ENCODE measurements around the gene PPEF2. TPM values are rescaled to one million over a fixed set of nuclear protein-coding genes. Genes with fewer than 3 reads are reported as not detected.

PPEF2 gene
- total RNA-seq, 2 experiments from 2014 or later = 0.49 to 0.56 TPM

DNA sequence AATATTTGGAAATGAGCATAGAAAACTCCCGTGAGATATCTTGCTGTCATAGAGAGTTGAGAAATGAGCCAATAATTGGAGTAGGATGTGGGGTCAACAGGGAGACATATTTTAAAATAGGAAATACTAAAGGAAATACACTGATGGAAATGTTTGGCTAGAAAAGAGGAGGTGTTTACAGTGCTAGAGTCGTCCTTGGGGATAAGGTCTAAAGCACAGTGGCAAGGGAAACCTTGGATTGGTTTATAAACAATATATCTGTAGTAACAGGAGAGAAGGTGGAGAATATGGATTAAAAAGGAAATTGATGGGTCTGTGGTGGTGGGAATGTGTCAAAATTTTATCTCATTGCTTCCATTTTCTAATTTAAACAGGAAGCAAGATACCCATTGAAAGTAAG lies 82.1 kb downstream of the PPEF2 start:
- H3K4me1 Mint-ChIP-seq (ENCODE audit: low read depth) = no peaks in the 10 kb centered on the region
- no peaks in the 10 kb centered on the region for H3K9me3 Mint-ChIP-seq
- Histone ChIP-seq H3K27me3 (ENCODE audit: control insufficient read depth in 1 of 2, insufficient read depth in 2 of 2, low read length in 2 of 2) (no peaks in the 10 kb centered on the region), H3K4me3 (ENCODE audit: low read length) (no peak overlapping the region), H3K27ac (ENCODE audit: low read depth in 1 of 2, low read length in 2 of 2) (no peak overlapping the region), H3K4me1 (ENCODE audit: insufficient read depth, low read length) (no peaks in the 10 kb centered on the region), H3K9me3 (ENCODE audit: control insufficient read depth in 1 of 2, insufficient read depth in 1 of 2, low read length in 2 of 2) (no peaks in the 10 kb centered on the region), H3K36me3 (ENCODE audit: insufficient read depth, low read length) (peaks cover 2% of the 10 kb centered on the region)
- no peaks in the 10 kb centered on the region for H3K27me3 Mint-ChIP-seq
- intact Hi-C loops (cut with DNase I, micrococcal nuclease) = no loop called here
- no peak for ATAC-seq (ENCODE audit: poor library complexity)
- TF ChIP-seq CTCF (IDR thresholded peaks at IDR 0.05) = no peak
- no peak overlapping the region for H3K27ac Mint-ChIP-seq
- POLR2A ChIA-PET = no interaction called here
- CTCF ChIA-PET = no interaction called here
- no peak for DNase-seq
- H3K4me3 Mint-ChIP-seq = no peak overlapping the region
- peaks cover 13% of the 10 kb centered on the region for H3K36me3 Mint-ChIP-seq (ENCODE audit: low read depth)

DNA sequence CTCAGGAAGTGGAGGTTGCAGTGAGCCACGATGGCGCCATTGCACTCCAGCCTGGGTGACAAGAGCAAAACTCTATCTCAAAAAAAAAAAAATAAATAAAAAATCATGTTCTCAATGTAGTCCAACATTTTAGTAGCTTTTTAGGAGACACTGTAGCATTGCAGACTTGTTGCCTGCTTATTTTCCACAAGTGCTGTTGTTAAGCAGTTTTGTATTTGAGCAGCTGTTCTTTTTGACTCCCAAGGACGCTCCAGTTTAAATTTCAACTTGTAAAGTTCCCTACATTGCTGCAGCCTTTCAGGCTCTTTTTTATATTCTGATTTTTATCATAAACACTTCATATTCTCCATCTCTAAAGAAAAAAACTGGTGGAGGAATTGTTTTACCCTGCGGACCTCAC lies 83.1 kb downstream of the PPEF2 start:
- H3K9me3 Mint-ChIP-seq = no peaks in the 10 kb centered on the region
- H3K4me3 Mint-ChIP-seq = no peak overlapping the region
- intact Hi-C loops (cut with DNase I, micrococcal nuclease) = no loop called here
- ChIA-PET CTCF (no interaction called here), POLR2A (no interaction called here)
- Histone ChIP-seq H3K36me3 (ENCODE audit: insufficient read depth, low read length) (peaks cover 12% of the 10 kb centered on the region), H3K27me3 (ENCODE audit: control insufficient read depth in 1 of 2, insufficient read depth in 2 of 2, low read length in 2 of 2) (no peaks in the 10 kb centered on the region), H3K4me1 (ENCODE audit: insufficient read depth, low read length) (no peaks in the 10 kb centered on the region), H3K27ac (ENCODE audit: low read depth in 1 of 2, low read length in 2 of 2) (no peak overlapping the region), H3K9me3 (ENCODE audit: control insufficient read depth in 1 of 2, insufficient read depth in 1 of 2, low read length in 2 of 2) (no peaks in the 10 kb centered on the region), H3K4me3 (ENCODE audit: low read length) (no peak overlapping the region)
- no peak for TF ChIP-seq CTCF (IDR thresholded peaks at IDR 0.05)
- H3K4me1 Mint-ChIP-seq (ENCODE audit: low read depth) = no peaks in the 10 kb centered on the region
- no peak overlapping the region for H3K27ac Mint-ChIP-seq
- no peaks in the 10 kb centered on the region for H3K27me3 Mint-ChIP-seq
- DNase-seq (no peak), ATAC-seq (ENCODE audit: poor library complexity) (no peak)
- H3K36me3 Mint-ChIP-seq (ENCODE audit: low read depth) = peaks cover 24% of the 10 kb centered on the region

GRCh38 chr4:75817901-75818300 lies 84.4 kb downstream of the PPEF2 start:
- Histone ChIP-seq H3K4me3 (ENCODE audit: low read length) (no peak overlapping the region), H3K36me3 (ENCODE audit: insufficient read depth, low read length) (peaks cover 23% of the 10 kb centered on the region), H3K4me1 (ENCODE audit: insufficient read depth, low read length) (no peaks in the 10 kb centered on the region), H3K9me3 (ENCODE audit: control insufficient read depth in 1 of 2, insufficient read depth in 1 of 2, low read length in 2 of 2) (no peaks in the 10 kb centered on the region), H3K27ac (ENCODE audit: low read depth in 1 of 2, low read length in 2 of 2) (no peak overlapping the region), H3K27me3 (ENCODE audit: control insufficient read depth in 1 of 2, insufficient read depth in 2 of 2, low read length in 2 of 2) (no peaks in the 10 kb centered on the region)
- TF ChIP-seq CTCF (IDR thresholded peaks at IDR 0.05) = no peak
- Mint-ChIP-seq H3K4me3 (no peak overlapping the region), H3K4me1 (ENCODE audit: low read depth) (no peaks in the 10 kb centered on the region), H3K9me3 (no peaks in the 10 kb centered on the region), H3K27me3 (no peaks in the 10 kb centered on the region), H3K36me3 (ENCODE audit: low read depth) (peaks cover 34% of the 10 kb centered on the region), H3K27ac (no peak overlapping the region)
- ChIA-PET CTCF (no interaction called here), POLR2A (no interaction called here)
- intact Hi-C loops (cut with DNase I, micrococcal nuclease) = no loop called here
- DNase-seq (no peak), ATAC-seq (ENCODE audit: poor library complexity) (no peak)

Other genes with a start within 250 kb of the PPEF2 start
- 100 to 1,000 TPM; 319 to 322 TPM for gene G3BP2, start 229.0 kb downstream of the PPEF2 start, total RNA-seq
- 10 to 100 TPM; 10.5 to 10.9 TPM for gene USO1, start 177.9 kb downstream of the PPEF2 start, total RNA-seq
- gene NAAA, start 38.6 kb upstream of the PPEF2 start, total RNA-seq = 10 to 100 TPM; 32.6 to 33.3 TPM
- 10 to 100 TPM; 21.2 to 21.9 TPM for gene SDAD1, start 88.5 kb upstream of the PPEF2 start, total RNA-seq
- not detected for gene CXCL9, start 105.1 kb upstream of the PPEF2 start, total RNA-seq
- gene CXCL10, start 121.0 kb upstream of the PPEF2 start, total RNA-seq = not detected
- gene CXCL11, start 133.6 kb upstream of the PPEF2 start, total RNA-seq = not detected
- not detected for gene ART3, start 172.3 kb upstream of the PPEF2 start, total RNA-seq
- gene NUP54, start 245.9 kb upstream of the PPEF2 start, total RNA-seq = 100 to 1,000 TPM in 1 of 2 experiments, 10 to 100 TPM in 1; 94.1 to 108 TPM